Measurements from ENCODE around the gene KLRG1. TPM values are rescaled to one million over a fixed set of nuclear protein-coding genes. Genes with fewer than 3 reads are reported as not detected.

Gene KLRG1
- total RNA-seq, 1 donor from 2014 or later = 2.1 TPM

- no peaks in the 10 kb centered on the region for H3K9me3 Mint-ChIP-seq (ENCODE audit: unreplicated experiment)
- no peak overlapping the region for H3K27ac Mint-ChIP-seq (ENCODE audit: unreplicated experiment)
- H3K27me3 Mint-ChIP-seq (ENCODE audit: unreplicated experiment) = no peaks in the 10 kb centered on the region
- TF ChIP-seq, protein P1, sequence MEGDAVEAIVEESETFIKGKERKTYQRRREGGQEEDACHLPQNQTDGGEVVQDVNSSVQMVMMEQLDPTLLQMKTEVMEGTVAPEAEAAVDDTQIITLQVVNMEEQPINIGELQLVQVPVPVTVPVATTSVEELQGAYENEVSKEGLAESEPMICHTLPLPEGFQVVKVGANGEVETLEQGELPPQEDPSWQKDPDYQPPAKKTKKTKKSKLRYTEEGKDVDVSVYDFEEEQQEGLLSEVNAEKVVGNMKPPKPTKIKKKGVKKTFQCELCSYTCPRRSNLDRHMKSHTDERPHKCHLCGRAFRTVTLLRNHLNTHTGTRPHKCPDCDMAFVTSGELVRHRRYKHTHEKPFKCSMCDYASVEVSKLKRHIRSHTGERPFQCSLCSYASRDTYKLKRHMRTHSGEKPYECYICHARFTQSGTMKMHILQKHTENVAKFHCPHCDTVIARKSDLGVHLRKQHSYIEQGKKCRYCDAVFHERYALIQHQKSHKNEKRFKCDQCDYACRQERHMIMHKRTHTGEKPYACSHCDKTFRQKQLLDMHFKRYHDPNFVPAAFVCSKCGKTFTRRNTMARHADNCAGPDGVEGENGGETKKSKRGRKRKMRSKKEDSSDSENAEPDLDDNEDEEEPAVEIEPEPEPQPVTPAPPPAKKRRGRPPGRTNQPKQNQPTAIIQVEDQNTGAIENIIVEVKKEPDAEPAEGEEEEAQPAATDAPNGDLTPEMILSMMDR (IDR thresholded peaks at IDR 0.05; ENCODE audit: unreplicated experiment) = no peak
- DNase-seq (ENCODE audit: low spot score) = no peak
- no peak overlapping the region for H3K4me3 Mint-ChIP-seq (ENCODE audit: unreplicated experiment)
- H3K4me1 Mint-ChIP-seq (ENCODE audit: unreplicated experiment) = peaks cover 32% of the 10 kb centered on the region
- no peaks in the 10 kb centered on the region for H3K36me3 Mint-ChIP-seq (ENCODE audit: low read depth, unreplicated experiment)
Observed at GRCh38 chr12:8993827-8994226, 4.5 kb downstream of the KLRG1 start.

- Mint-ChIP-seq H3K4me1 (ENCODE audit: unreplicated experiment) (peaks cover 28% of the 10 kb centered on the region), H3K27ac (ENCODE audit: unreplicated experiment) (no peak overlapping the region), H3K36me3 (ENCODE audit: low read depth, unreplicated experiment) (no peaks in the 10 kb centered on the region), H3K27me3 (ENCODE audit: unreplicated experiment) (no peaks in the 10 kb centered on the region), H3K4me3 (ENCODE audit: unreplicated experiment) (no peak overlapping the region), H3K9me3 (ENCODE audit: unreplicated experiment) (no peaks in the 10 kb centered on the region)
- DNase-seq (ENCODE audit: low spot score) = no peak
- TF ChIP-seq, protein P1 (IDR thresholded peaks at IDR 0.05; ENCODE audit: unreplicated experiment) = no peak
Observed at GRCh38 chr12:8995021-8995775, 5.9 kb downstream of the KLRG1 start.

- H3K36me3 Mint-ChIP-seq (ENCODE audit: low read depth, unreplicated experiment) = no peaks in the 10 kb centered on the region
- TF ChIP-seq, protein P1 (IDR thresholded peaks at IDR 0.05; ENCODE audit: unreplicated experiment) = no peak
- no peaks in the 10 kb centered on the region for H3K9me3 Mint-ChIP-seq (ENCODE audit: unreplicated experiment)
- H3K27me3 Mint-ChIP-seq (ENCODE audit: unreplicated experiment) = no peaks in the 10 kb centered on the region
- H3K4me1 Mint-ChIP-seq (ENCODE audit: unreplicated experiment) = peaks cover 28% of the 10 kb centered on the region
- no peak for DNase-seq (ENCODE audit: low spot score)
- no peak overlapping the region for H3K27ac Mint-ChIP-seq (ENCODE audit: unreplicated experiment)
- H3K4me3 Mint-ChIP-seq (ENCODE audit: unreplicated experiment) = no peak overlapping the region
Observed at GRCh38 chr12:8996682-8997405, 7.5 kb downstream of the KLRG1 start.

DNA sequence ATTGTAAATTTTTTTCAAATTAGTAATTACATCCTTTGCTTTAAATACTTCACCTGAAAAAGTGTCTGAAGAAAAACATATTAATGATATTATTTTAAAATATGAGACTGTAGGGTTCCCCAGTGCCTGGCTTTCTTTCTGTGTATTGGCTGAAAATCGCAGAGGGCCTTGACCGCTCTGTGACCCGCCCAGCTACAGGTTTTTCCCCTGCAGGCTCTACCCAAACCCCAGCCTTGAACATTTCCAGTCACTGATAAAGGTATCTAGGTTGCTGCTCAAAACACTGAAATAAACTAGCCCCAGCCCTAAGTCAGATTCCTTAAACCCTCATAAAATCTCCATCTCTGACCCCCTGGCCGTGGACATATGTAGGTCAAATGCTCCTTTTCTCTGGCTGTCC is 11.9 kb downstream of the KLRG1 start:
- DNase-seq (ENCODE audit: low spot score) = no peak
- Mint-ChIP-seq H3K9me3 (ENCODE audit: unreplicated experiment) (no peaks in the 10 kb centered on the region), H3K4me1 (ENCODE audit: unreplicated experiment) (peaks cover 12% of the 10 kb centered on the region), H3K4me3 (ENCODE audit: unreplicated experiment) (no peak overlapping the region), H3K36me3 (ENCODE audit: low read depth, unreplicated experiment) (no peaks in the 10 kb centered on the region), H3K27ac (ENCODE audit: unreplicated experiment) (no peak overlapping the region), H3K27me3 (ENCODE audit: unreplicated experiment) (no peaks in the 10 kb centered on the region)
- TF ChIP-seq, protein P1 (IDR thresholded peaks at IDR 0.05; ENCODE audit: unreplicated experiment) = no peak

GRCh38 chr12:9002335-9002734 is 13.0 kb downstream of the KLRG1 start:
- peaks cover under 1% of the 10 kb centered on the region for H3K27me3 Mint-ChIP-seq (ENCODE audit: unreplicated experiment)
- H3K4me1 Mint-ChIP-seq (ENCODE audit: unreplicated experiment) = peaks cover under 1% of the 10 kb centered on the region
- TF ChIP-seq, protein P1 (IDR thresholded peaks at IDR 0.05; ENCODE audit: unreplicated experiment) = no peak
- no peak overlapping the region for H3K27ac Mint-ChIP-seq (ENCODE audit: unreplicated experiment)
- DNase-seq (ENCODE audit: low spot score) = no peak
- no peak overlapping the region for H3K4me3 Mint-ChIP-seq (ENCODE audit: unreplicated experiment)
- H3K9me3 Mint-ChIP-seq (ENCODE audit: unreplicated experiment) = no peaks in the 10 kb centered on the region
- H3K36me3 Mint-ChIP-seq (ENCODE audit: low read depth, unreplicated experiment) = no peaks in the 10 kb centered on the region

All from endothelial cell (in vitro differentiated cells).